ENCODE results near the gene CAB39L. TPM values are rescaled to one million over a fixed set of nuclear protein-coding genes. Genes with fewer than 3 reads are reported as not detected.

Gene CAB39L
- total and polyA plus RNA-seq, 2 of the 13 experiments (the other 11 are each of a cell fraction or from before 2014, with no cell fraction given), result 3.1 to 6.1 TPM

DNA sequence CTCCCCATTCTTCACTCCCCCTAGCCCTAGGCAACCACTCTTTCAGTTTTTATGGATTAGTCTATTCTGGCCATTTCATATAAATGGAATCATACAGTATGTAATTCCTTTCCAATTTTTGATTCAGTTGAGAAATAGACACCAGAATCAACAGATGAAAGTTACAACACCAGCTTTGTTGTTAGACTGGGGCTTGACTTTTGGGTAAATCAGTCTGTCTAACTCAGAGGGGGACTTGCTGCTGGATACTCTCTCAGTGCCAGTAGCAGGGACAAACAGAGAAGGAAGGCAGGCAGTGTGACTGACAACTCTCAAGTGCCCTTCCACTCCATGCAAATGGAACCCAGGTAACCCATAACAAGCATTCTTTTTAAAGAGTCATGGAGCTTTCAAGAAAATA, 155.4 kb downstream of the CAB39L start:
- BruUV-seq (replicated peaks), result no TSS peak
- no peak overlapping the region for H3K4me2 ChIP-seq (ENCODE audit: low read depth, low read length)
- H3K4me1 ChIP-seq (ENCODE audit: insufficient read depth, low read length), result no peaks in the 10 kb centered on the region
- H3K9me3 ChIP-seq (ENCODE audit: low read length), result no peaks in the 10 kb centered on the region
- no peak for ATAC-seq
- H3K36me3 ChIP-seq (replicated peaks in 1 of 2; ENCODE audit: control insufficient read depth in 1 of 2, insufficient read depth in 2 of 2, low read length in 2 of 2), result no peaks in the 10 kb centered on the region
- DNase-seq (ENCODE audit: low spot score), result no peak
- no peak overlapping the region for H3K9ac ChIP-seq (ENCODE audit: insufficient read depth, low read depth, low read length)
- no peaks in the 10 kb centered on the region for H3K79me2 ChIP-seq (ENCODE audit: insufficient read depth, low read length)
- in situ Hi-C loops (cut with HindIII; ENCODE audit: extremely low pct_ligation_motif_present, low pct_unique_long_range_greater_than_20kb) (no loop called here), intact Hi-C loops (cut with micrococcal nuclease; ENCODE audit: unreplicated experiment) (no loop called here)
- ChIA-PET POLR2A (no interaction called here), CTCF (ENCODE audit: low intra/inter-chr PET ratio, low total read pairs) (no interaction called here)
- no peak for TF ChIP-seq NR2F6 (IDR thresholded peaks at IDR 0.05)
- TF ChIP-seq NR2F6 (CRISPR knock-in tag; IDR thresholded peaks at IDR 0.05), result no peak
- no peak for TF ChIP-seq SPEN (CRISPR knock-in tag; IDR thresholded peaks at IDR 0.05; ENCODE audit: low read depth)
- no peak for TF ChIP-seq STAT5B (CRISPR knock-in tag; IDR thresholded peaks at IDR 0.05)
- TF ChIP-seq ZSCAN25 (CRISPR knock-in tag; IDR thresholded peaks at IDR 0.05), result no peak
- TF ChIP-seq MED8 (CRISPR knock-in tag; IDR thresholded peaks at IDR 0.05; ENCODE audit: insufficient replicate concordance), result no peak
- no peak for TF ChIP-seq KIAA2018 (CRISPR knock-in tag; IDR thresholded peaks at IDR 0.05; ENCODE audit: borderline replicate concordance)
- H3K4me3 ChIP-seq (replicated peaks in 1 of 3; ENCODE audit: insufficient read depth in 1 of 3, low read depth in 2 of 3, low read length in 3 of 3), result no peak overlapping the region
- no peak overlapping the region for H2AFZ ChIP-seq (ENCODE audit: low read length)
- no peaks in the 10 kb centered on the region for H4K20me1 ChIP-seq (ENCODE audit: insufficient read depth, low read length)
- no peak overlapping the region for H3K27ac ChIP-seq (ENCODE audit: extremely low read length, insufficient read depth, low read length)
- H3K27me3 ChIP-seq (ENCODE audit: control insufficient read depth in 1 of 2, insufficient read depth in 2 of 2, low read length in 2 of 2), result no peaks in the 10 kb centered on the region
- no peak for FAIRE-seq

All from HepG2 (cell line).